HG03196 (cell line): ENCODE measurements around the gene TRIO.

Source experiments
- ATAC-seq: cut with Tn5 transposase; IDR thresholded peaks from one replicate; pipeline ENCODE4 v1.9.1; 2021; ENCODE audit not compliant: unreplicated experiment

The TRIO gene

DNA sequence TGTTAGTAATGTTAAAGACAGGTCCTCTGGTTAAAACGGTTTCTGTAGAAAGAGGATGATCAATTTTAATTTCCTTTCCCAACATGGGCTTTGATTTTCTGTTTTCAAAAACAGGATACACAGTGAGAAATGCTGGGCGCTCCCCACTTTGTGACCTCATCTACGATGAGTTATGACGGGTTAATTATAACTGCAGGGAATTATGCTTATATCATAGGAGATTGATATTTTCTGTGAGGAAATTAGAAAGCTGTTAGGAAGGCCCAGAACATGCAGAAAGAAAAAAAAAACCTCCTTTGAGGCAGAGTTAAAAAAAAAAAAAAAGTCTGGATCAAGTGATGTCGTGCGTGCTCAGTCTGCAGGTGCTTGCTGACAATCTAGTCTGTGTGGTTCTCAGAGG, 261.6 kb downstream of the TRIO start:
- no peak for ATAC-seq

GRCh38 chr5:14405267-14405666, 262.1 kb downstream of the TRIO start:
- no peak for ATAC-seq

DNA sequence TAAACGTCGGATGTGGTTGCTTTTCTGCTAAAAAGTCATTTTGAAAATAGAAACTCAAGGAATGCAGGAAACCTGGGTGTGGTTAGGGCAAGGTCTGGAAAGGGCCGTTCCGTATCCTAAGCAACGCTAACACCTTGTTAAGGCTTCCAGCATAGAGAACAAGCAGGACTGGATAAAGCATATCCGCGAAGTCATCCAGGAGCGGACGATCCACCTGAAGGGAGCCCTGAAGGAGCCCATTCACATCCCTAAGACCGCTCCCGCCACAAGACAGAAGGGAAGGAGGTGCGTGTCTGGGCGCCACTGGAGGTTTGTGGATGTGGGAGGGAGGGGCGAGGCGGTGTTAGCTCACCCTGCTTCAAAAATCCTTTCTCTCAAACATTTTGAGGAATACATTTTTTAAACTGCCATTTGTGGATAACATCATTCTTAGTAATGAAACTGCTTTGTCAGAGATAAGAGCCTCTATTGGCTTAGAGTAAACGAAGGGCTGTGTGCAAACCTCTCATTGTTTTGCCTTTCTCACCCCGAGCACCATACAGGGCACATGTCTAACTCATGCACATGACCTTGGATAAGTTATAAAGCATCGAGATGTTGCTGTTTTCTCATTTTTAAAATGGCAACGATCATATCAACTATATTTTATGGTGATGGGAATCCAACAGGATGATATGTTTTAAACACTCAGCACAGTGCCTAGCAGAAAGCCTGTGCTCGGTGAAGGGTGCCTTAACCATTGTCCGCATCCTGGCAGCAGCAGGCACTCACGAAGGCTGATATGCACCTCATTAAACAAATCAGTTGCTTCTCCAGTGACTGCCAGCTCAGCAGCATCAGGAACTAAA, 262.8 kb downstream of the TRIO start:
- no peak for ATAC-seq

DNA sequence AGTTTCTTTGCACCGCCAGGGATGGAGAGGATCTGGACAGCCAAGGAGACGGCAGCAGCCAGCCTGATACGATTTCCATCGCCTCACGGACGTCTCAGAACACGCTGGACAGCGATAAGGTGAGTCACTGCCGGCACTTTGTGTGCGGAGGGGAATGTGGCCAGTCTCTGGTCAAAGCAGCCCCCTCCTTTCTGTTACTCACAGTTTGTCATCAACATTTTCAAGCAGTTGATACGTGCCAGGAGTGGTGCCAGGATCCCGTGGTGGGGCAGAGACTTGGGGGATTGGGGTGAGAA, 263.4 kb downstream of the TRIO start:
- no peak for ATAC-seq

GRCh38 chr5:14407051-14407450, 263.9 kb downstream of the TRIO start:
- no peak for ATAC-seq

- ATAC-seq = no peak
Observed at GRCh38 chr5:14407746-14408175, 264.6 kb downstream of the TRIO start.

GRCh38 chr5:14408969-14409586, 265.9 kb downstream of the TRIO start:
- ATAC-seq = no peak

GRCh38 chr5:14410068-14410393, 266.9 kb downstream of the TRIO start:
- ATAC-seq = no peak

DNA sequence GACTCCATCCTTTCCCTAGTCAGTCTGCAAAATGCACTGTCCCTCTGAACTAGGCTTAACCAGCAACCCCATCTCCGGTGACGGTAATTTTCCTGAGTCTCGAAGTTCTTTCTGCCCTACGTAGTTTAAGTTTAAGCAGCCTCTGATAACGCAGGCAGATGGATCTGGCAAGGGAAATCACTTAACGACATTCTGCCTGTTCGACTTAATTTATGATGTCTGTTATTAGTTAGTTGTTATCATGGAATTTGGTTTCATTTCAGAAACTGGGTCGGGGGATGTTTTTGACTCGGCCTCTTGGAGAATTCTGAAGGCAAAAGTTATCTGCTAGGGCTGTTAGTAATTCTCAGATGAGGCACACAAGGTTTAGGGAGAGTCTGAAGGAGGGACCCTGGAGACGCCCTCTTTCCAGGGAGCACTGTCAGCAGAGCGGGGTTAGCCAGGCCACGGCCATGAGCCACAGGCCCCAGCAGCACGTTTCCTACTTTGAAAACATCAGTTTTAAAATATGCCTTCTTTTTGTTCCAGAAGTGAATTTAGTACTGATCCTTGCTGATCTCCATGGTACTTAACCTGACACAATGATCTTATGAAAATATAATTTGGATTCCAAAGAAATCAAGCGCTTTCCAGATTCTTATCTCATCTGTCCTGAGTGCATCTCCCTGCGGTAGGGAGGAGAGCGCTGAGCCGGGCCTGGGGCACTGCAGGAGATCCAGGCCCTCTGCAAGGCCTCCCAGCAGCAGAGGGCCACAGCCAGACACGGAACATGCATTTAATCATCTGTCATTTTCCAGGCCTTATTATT, 267.5 kb downstream of the TRIO start:
- ATAC-seq = no peak

DNA sequence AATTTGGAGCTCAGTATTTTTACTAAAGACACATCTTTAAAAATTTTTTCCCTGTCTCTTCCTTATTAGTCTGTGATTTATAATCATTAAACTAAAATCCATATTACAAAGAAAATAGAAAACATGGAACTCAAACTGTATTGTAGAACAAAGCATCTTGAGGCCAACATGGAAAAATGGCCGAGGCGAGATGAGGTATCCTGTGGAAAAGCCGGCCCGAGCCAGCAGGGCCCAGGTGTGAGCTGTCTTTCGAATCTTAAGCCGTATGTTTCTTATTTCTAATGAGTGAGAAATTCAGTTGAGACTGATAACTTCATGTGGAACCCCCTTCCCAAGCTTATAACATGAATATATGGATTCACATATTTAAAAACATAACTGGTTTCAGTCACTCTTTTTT, 268.1 kb downstream of the TRIO start:
- ATAC-seq = no peak

GRCh38 chr5:14413331-14413750, 270.2 kb downstream of the TRIO start:
- ATAC-seq = no peak

GRCh38 chr5:14414007-14414406, 270.9 kb downstream of the TRIO start:
- ATAC-seq = no peak

GRCh38 chr5:14414656-14415023, 271.5 kb downstream of the TRIO start:
- ATAC-seq = no peak

DNA sequence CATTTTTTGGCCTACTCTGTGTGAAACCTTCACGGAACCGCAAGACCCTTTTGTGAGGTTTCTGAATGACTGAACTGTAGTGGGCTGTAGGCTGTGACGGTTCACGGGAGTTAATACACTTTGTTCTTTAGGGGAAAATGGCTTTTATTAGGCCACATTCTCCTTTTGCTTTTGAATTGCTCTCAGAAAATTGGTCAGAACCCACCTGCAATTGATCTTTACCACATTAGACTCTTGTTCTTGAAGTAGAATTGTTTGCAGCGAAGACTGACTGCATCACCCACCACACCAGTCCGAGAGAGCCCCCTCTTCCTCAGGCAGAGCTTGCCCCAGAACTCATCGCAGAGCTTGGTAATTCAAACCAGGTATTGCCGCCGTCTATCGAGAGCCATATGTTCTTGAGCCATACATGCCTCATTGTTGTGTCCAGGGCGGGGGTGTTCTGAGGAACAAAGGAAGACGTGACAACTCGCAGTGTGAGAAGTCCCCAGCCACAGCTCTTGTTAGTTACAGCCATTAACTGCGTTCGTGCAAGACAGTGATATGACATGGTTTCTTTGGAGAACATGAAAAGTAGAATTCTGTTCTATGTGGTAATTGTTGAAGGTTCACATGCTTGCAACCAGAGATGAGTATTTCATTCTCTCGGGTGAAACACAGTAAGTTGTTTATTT, 272.0 kb downstream of the TRIO start:
- ATAC-seq = no peak

DNA sequence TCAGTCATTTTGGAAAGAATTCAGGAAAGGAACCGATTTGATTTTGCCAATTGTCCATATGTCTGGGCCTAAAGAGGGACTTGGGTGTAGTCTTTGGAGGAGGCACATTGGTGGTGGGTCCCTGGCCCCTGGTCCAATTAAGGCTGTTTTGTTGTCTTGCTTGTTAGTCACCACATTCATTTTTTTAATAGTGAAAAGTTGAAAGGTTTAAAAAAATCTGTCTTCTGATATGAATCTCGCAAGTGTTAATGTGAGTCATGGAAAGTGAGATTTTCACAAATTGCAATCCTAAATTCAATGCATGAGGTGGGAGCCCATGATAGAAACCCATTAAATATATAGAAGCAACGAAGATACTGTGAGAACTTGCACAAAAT, 272.5 kb downstream of the TRIO start:
- ATAC-seq = no peak

- no peak for ATAC-seq
Observed at GRCh38 chr5:14416621-14417275, 273.6 kb downstream of the TRIO start.

DNA sequence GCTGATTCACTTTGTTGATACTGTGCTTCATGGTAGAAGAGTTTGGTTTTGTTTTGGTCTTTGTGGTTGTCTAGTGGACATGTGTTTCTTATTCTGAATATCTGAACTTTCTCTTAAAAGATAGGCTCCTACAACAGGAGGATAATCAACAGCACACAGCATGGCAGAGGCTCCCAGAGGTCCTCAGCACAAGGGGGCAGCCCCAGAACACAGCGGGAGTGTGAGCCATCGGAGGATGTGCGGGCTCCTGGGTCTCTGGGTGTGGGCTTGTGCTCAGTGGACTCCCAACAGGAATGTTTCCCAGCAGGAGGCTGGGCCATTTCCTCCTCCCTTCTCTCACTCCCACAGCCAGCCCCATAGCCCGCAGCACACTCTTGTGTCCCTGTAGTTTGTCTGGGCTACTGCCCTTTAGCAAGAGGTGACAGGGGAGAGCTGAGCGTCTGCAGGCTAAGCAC, 274.2 kb downstream of the TRIO start:
- no peak for ATAC-seq

DNA sequence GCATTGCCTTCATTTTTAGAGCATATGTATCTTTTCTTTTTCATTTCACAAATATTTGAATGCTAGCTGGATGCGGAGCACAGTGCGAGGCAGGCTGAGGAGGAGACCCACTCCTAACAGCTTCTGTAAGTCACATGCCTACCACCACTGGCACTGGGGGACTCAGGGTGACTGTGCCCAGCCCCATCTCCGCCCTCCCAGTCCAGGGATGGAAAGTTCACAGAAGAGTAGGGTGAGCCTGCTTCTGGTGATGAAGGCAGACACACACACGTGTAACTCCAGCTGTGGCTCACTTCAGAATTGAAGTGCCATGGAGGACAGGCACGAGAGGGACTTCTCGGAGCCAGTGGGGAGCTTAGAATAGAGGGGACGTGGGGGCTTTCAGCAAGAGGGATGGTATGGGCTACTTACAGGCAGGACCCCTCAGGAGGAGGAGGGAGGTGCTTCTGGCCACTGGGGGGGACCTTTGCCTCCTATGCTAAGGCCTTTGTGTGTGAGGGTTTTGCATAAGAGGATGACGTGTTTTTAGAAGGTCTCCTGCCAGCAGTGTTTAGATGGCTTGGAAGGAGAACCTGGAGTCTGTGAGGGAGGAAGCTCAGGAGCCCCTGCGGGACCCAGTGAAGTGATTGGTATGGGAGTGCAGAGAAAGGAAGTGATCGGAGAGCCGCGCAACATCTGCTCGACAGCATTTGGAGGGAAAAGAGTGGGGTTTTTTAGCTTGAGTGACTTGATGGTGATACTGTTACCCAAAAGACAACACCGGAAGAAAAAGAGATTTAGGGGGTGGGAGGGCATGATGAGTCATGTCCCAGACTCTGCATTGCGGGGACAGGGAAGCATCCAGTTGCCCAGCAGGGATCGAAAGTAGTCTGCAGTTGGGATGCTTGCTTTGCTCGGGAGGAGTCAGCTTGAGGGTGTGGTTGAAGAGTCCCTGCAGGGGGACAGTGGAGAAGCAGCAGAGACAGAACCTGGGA, 274.9 kb downstream of the TRIO start:
- ATAC-seq = no peak

DNA sequence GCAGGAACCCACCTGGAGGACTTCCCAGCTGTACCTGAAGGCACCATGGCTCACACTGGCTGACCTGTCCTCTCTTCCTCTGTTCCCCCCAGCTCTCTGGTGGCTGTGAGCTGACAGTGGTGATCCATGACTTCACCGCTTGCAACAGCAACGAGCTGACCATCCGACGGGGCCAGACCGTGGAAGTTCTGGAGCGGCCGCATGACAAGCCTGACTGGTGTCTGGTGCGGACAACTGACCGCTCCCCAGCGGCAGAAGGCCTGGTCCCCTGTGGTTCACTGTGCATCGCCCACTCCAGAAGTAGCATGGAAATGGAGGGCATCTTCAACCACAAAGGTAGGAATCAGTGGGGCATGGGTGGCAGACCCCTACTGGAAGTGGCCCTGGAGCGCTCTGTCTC, 276.5 kb downstream of the TRIO start:
- ATAC-seq = no peak
